Measurements from ENCODE around the gene SPSB1.

DNA sequence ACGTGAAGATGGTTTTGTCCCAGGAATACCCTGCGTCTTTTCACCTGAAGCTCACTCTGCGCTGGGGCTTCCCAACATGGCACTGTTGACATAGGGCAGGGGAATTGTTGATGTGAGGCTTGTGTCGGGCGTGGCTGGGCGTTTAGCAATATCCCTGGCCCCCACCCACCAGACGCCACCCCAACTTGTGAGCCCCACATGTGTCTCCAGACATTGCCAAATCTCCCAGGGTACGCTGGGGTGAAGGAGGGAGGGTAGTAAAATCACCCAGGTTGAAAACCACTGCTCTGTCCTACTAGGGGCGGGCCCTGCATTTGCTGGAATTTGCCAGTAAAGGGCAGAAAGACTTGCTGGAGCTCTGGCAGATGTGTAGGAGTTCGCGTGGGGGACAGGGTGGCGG lies 36.0 kb downstream of the SPSB1 start:
- TF ChIP-seq, protein P1, sequence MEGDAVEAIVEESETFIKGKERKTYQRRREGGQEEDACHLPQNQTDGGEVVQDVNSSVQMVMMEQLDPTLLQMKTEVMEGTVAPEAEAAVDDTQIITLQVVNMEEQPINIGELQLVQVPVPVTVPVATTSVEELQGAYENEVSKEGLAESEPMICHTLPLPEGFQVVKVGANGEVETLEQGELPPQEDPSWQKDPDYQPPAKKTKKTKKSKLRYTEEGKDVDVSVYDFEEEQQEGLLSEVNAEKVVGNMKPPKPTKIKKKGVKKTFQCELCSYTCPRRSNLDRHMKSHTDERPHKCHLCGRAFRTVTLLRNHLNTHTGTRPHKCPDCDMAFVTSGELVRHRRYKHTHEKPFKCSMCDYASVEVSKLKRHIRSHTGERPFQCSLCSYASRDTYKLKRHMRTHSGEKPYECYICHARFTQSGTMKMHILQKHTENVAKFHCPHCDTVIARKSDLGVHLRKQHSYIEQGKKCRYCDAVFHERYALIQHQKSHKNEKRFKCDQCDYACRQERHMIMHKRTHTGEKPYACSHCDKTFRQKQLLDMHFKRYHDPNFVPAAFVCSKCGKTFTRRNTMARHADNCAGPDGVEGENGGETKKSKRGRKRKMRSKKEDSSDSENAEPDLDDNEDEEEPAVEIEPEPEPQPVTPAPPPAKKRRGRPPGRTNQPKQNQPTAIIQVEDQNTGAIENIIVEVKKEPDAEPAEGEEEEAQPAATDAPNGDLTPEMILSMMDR (IDR thresholded peaks at IDR 0.05), result no peak
- no peak for TF ChIP-seq POLR2A (IDR thresholded peaks at IDR 0.05)

All from right lobe of liver (tissue), 4 donors.